ENCODE data around the gene ANKRD22.

Gene ANKRD22

DNA sequence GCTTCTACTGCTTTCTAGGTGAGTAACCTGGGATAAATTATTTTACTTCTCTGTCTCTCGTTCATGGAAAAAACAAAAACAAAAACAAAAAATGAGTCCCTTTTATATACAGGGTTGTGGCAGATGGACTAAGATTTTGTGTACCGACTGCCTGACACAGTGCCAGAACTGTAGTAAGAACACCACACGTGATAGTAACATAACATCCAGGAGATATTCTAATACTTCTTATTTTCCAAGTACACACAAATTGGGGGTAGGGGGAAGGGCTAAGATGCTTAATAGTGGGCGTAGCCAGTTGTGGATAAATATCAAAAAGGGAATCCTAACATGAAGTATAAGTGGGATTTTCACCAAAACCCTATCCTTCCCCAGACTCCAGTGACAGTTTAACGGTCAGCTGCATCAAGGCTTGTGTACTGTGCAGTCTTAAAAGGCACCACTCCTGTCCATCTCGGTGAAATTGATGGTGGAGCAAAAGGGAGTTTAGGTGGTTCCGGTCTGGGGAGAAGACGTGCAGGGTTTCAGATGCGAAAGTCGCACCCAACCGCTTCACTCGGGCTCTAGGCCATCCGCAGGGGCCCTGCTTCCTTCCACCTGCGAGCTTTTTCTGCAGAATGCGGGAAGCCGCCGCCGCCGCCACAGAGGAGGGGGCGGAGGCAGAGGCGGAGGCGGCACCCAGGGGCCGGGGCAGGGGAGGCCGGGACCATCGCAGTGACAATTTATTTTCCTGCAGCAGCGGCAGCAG, 28.1 kb upstream of the ANKRD22 start, which contains the start of gene STAMBPL1:
Gene STAMBPL1 (plus strand): TSS at position 712 of the 748 bp plus-strand sequence. CDS start 21,464 bp downstream, outside the sequence.
- TF ChIP-seq ESRRG (CRISPR knock-in tag; IDR thresholded peaks at IDR 0.05) = no peak
- TF ChIP-seq ZFP3 (CRISPR knock-in tag; IDR thresholded peaks at IDR 0.05) = peak; percentile 98
- TF ChIP-seq, protein P1, sequence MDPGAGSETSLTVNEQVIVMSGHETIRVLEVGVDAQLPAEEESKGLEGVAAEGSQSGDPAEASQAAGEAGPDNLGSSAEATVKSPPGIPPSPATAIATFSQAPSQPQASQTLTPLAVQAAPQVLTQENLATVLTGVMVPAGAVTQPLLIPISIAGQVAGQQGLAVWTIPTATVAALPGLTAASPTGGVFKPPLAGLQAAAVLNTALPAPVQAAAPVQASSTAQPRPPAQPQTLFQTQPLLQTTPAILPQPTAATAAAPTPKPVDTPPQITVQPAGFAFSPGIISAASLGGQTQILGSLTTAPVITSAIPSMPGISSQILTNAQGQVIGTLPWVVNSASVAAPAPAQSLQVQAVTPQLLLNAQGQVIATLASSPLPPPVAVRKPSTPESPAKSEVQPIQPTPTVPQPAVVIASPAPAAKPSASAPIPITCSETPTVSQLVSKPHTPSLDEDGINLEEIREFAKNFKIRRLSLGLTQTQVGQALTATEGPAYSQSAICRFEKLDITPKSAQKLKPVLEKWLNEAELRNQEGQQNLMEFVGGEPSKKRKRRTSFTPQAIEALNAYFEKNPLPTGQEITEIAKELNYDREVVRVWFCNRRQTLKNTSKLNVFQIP (CRISPR knock-in tag; IDR thresholded peaks at IDR 0.05; ENCODE audit: borderline replicate concordance, low read depth) = no peak
- no peak for TF ChIP-seq ZC3H10 (CRISPR knock-in tag; IDR thresholded peaks at IDR 0.05)
- ATAC-seq = peak; percentile 69

DNA sequence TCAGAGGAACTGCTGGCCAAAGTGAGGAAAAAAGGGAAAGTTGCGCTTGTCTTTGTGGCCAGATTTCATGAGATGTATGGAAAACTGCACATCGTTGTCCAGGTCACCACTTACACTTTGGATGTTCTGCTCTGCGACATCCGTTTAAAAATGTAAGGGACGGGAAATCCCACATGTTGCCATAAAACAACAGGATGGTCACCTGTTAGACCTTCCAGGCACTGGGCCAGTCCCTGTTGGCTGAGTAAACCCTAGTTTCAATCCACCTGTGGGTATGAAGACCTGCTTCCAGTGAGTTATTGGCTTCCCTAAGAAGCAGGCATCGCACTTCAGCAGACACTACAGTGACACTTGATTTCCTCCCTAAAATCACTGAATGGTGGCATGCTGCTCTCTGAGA, 25.7 kb upstream of the ANKRD22 start:
- ATAC-seq = no peak
- no peak for TF ChIP-seq BACH2 (CRISPR knock-in tag; IDR thresholded peaks at IDR 0.05; ENCODE audit: borderline replicate concordance)
- TF ChIP-seq, protein P1 (CRISPR knock-in tag; IDR thresholded peaks at IDR 0.05; ENCODE audit: borderline replicate concordance, low read depth) = no peak
- no peak for TF ChIP-seq ARNTL (CRISPR knock-in tag; IDR thresholded peaks at IDR 0.05; ENCODE audit: borderline replicate concordance, low read depth)
- no peak for TF ChIP-seq ZFP30 (CRISPR knock-in tag; IDR thresholded peaks at IDR 0.05)
- TF ChIP-seq SNAI2 (CRISPR knock-in tag; IDR thresholded peaks at IDR 0.05) = no peak
- no peak for TF ChIP-seq ZC3H10 (CRISPR knock-in tag; IDR thresholded peaks at IDR 0.05)
- TF ChIP-seq ZNF8 (CRISPR knock-in tag; IDR thresholded peaks at IDR 0.05) = no peak
- TF ChIP-seq CSDC2 (CRISPR knock-in tag; IDR thresholded peaks at IDR 0.05) = no peak
- no peak for TF ChIP-seq RARB (CRISPR knock-in tag; IDR thresholded peaks at IDR 0.05)
- TF ChIP-seq ISL1 (CRISPR knock-in tag; IDR thresholded peaks at IDR 0.05) = no peak
- no peak for TF ChIP-seq TOX (CRISPR knock-in tag; IDR thresholded peaks at IDR 0.05; ENCODE audit: borderline replicate concordance)
- TF ChIP-seq, protein P2, sequence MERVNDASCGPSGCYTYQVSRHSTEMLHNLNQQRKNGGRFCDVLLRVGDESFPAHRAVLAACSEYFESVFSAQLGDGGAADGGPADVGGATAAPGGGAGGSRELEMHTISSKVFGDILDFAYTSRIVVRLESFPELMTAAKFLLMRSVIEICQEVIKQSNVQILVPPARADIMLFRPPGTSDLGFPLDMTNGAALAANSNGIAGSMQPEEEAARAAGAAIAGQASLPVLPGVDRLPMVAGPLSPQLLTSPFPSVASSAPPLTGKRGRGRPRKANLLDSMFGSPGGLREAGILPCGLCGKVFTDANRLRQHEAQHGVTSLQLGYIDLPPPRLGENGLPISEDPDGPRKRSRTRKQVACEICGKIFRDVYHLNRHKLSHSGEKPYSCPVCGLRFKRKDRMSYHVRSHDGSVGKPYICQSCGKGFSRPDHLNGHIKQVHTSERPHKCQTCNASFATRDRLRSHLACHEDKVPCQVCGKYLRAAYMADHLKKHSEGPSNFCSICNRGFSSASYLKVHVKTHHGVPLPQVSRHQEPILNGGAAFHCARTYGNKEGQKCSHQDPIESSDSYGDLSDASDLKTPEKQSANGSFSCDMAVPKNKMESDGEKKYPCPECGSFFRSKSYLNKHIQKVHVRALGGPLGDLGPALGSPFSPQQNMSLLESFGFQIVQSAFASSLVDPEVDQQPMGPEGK (CRISPR knock-in tag; IDR thresholded peaks at IDR 0.05; ENCODE audit: borderline replicate concordance) = no peak
- TF ChIP-seq, protein P3, sequence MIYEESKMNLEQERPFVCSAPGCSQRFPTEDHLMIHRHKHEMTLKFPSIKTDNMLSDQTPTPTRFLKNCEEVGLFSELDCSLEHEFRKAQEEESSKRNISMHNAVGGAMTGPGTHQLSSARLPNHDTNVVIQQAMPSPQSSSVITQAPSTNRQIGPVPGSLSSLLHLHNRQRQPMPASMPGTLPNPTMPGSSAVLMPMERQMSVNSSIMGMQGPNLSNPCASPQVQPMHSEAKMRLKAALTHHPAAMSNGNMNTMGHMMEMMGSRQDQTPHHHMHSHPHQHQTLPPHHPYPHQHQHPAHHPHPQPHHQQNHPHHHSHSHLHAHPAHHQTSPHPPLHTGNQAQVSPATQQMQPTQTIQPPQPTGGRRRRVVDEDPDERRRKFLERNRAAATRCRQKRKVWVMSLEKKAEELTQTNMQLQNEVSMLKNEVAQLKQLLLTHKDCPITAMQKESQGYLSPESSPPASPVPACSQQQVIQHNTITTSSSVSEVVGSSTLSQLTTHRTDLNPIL (CRISPR knock-in tag; IDR thresholded peaks at IDR 0.05; ENCODE audit: low read depth) = no peak

DNA sequence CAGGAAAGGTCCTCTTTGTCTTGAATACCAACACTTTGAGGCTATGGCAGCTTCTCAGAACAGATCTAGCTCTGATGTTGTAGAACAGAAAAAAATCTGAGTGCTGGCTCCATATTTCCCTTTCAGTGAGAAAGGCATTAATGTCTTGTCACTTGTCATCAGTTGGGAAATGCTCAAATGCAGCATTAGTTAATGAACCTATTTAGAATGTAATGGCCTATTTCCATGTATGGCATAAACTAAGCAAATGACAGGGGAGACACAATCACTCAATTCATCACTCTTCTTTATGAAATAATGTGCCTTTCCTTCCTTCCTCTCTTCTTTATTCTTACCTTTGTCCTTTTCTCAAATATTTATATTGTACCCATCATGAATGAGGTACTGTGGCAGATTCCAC, 23.4 kb upstream of the ANKRD22 start:
- TF ChIP-seq, protein P2 (CRISPR knock-in tag; IDR thresholded peaks at IDR 0.05; ENCODE audit: borderline replicate concordance) = no peak
- no peak for TF ChIP-seq TCF4 (CRISPR knock-in tag; IDR thresholded peaks at IDR 0.05; ENCODE audit: borderline replicate concordance)
- no peak for ATAC-seq

DNA sequence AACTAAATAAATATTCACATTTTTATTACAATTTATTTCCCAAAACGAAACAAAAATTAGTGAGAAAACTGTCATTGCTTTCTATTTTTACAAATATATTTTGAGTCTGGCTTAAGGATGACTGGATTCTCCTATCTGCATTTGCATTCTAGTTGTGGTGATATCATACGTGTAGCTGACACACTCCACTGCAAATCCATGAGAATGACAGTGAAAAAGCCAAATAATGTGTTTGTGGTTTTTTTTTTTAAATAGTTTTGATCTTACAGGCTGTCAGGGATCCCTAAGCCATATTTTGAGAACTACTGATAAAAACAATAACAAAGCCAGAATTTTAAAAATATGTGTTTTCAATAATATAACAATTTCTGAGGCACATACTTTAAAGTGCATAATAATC, 22.6 kb upstream of the ANKRD22 start:
- TF ChIP-seq ARNTL (CRISPR knock-in tag; IDR thresholded peaks at IDR 0.05; ENCODE audit: borderline replicate concordance, low read depth) (no peak), ISL1 (CRISPR knock-in tag; IDR thresholded peaks at IDR 0.05) (no peak), TCF4 (CRISPR knock-in tag; IDR thresholded peaks at IDR 0.05; ENCODE audit: borderline replicate concordance) (no peak), PPARA (CRISPR knock-in tag; IDR thresholded peaks at IDR 0.05; ENCODE audit: borderline replicate concordance) (no peak), ZC3H10 (CRISPR knock-in tag; IDR thresholded peaks at IDR 0.05) (no peak), OSR1 (CRISPR knock-in tag; IDR thresholded peaks at IDR 0.05) (no peak), RARB (CRISPR knock-in tag; IDR thresholded peaks at IDR 0.05) (no peak), SNAI2 (CRISPR knock-in tag; IDR thresholded peaks at IDR 0.05) (no peak), TOX (CRISPR knock-in tag; IDR thresholded peaks at IDR 0.05; ENCODE audit: borderline replicate concordance) (no peak)
- TF ChIP-seq, protein P2 (CRISPR knock-in tag; IDR thresholded peaks at IDR 0.05; ENCODE audit: borderline replicate concordance) = no peak
- no peak for ATAC-seq

Measured in SK-N-SH treated with all-trans-retinoic acid at 6 μM for 48 hours (cell line).